ENCODE results near the gene VAMP4. TPM values are rescaled to one million over a fixed set of nuclear protein-coding genes. Genes with fewer than 3 reads are reported as not detected.

The VAMP4 gene
- total RNA-seq, 2 donors from 2014 or later, result 19.7 to 21.6 TPM

DNA sequence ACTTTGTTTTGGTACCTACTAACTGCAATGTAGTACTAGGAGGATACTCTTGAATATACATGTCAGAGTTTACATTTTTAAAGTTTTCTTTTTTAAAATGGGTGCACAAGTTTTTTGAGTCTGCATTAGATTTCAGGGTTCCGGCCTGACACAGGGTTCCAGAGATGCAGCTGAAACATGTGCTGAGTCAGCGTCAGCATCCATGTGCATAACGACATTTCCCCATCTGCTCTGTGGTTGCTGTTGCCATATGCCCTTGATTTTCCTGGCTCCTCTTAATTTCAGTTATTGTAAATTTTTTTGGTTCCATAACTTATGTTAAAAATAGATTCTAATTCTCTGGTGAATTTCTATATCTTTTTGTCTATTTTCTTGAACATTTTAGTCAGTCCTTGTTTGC lies 27.3 kb upstream of the VAMP4 start:
- Mint-ChIP-seq H3K4me3 (no peak overlapping the region), H3K4me1 (no peaks in the 10 kb centered on the region), H3K27ac (no peak overlapping the region), H3K27me3 (peaks cover 25% of the 10 kb centered on the region), H3K36me3 (ENCODE audit: low read depth) (peaks cover 7% of the 10 kb centered on the region)
- DNase-seq (no peak), ATAC-seq (no peak)
- no peaks in the 10 kb centered on the region for H3K9me3 ChIP-seq (ENCODE audit: control insufficient read depth, low read length, poor library complexity, severe bottlenecking)

DNA sequence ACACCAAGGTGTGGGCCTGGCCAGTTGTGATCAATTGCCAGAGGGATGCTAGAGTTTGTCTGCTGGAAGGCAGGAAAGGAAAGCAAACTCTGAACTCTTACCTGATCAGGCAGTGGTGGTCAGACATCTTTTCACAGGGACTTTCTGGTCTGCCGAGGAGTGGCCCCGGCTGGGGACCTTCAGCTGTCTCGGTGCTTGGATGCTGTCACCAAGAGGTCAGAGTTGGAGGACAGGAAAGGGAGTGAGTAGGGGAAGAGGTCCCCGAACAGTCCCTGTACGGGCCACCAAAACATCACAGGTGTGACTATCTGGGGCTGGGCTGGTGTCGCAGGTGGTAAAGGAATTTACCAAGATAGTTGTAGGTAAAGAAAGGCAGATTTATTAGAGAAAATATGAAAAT lies 21.9 kb upstream of the VAMP4 start:
- ATAC-seq (no peak), DNase-seq (no peak)
- H3K36me3 Mint-ChIP-seq (ENCODE audit: low read depth), result peaks cover 2% of the 10 kb centered on the region
- no peaks in the 10 kb centered on the region for H3K4me1 Mint-ChIP-seq
- H3K27ac Mint-ChIP-seq, result no peak overlapping the region
- H3K9me3 ChIP-seq (ENCODE audit: control insufficient read depth, low read length, poor library complexity, severe bottlenecking), result no peaks in the 10 kb centered on the region
- no peak overlapping the region for H3K4me3 Mint-ChIP-seq
- H3K27me3 Mint-ChIP-seq, result peaks cover 33% of the 10 kb centered on the region

DNA sequence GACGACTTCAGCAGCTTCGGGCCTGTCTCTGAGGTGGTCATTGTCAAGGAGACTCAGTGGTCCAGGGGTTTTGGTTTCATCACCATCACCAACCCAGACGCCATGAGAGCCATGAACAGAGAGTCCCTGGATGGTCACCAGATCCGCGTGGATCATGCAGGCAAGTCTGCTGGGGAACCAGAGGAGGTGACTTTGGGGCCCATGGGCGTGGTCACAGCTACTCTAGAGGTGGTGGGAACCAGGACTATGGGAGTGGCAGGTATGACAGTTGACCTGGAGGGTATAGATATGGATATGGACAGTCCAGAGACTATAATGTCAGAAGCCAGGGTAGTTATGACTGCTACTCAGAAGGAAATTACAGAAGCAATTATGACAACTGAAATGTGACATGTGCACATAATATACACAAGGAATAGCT lies 20.3 kb upstream of the VAMP4 start:
- no peak for ATAC-seq
- Mint-ChIP-seq H3K36me3 (ENCODE audit: low read depth) (peaks cover 2% of the 10 kb centered on the region), H3K27ac (no peak overlapping the region), H3K4me3 (no peak overlapping the region), H3K27me3 (peaks cover 33% of the 10 kb centered on the region), H3K4me1 (no peaks in the 10 kb centered on the region)
- DNase-seq, result no peak
- no peaks in the 10 kb centered on the region for H3K9me3 ChIP-seq (ENCODE audit: control insufficient read depth, low read length, poor library complexity, severe bottlenecking)

DNA sequence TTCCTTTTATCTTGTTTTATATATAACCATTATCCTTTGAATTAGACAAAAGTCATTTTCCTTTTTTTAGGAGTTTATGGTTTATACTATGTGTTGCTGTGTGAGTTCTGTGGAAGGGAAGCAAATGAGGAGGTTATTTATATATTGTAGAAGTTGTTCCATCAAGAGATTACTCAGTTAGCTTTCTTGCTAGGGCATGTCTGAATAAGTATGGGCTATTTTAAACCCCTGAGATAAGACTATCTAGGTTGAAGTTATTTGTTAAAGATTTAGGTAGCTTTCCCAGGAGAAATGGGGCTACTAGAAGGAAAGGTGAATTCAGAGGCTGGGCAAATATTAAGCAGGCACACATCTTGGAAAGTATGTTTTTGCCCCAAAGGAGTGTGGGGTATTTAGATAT lies 16.1 kb upstream of the VAMP4 start:
- H3K27ac Mint-ChIP-seq, result no peak overlapping the region
- no peaks in the 10 kb centered on the region for H3K36me3 Mint-ChIP-seq (ENCODE audit: low read depth)
- DNase-seq (no peak), ATAC-seq (no peak)
- H3K27me3 Mint-ChIP-seq, result peaks cover 27% of the 10 kb centered on the region
- no peaks in the 10 kb centered on the region for H3K9me3 ChIP-seq (ENCODE audit: control insufficient read depth, low read length, poor library complexity, severe bottlenecking)
- H3K4me1 Mint-ChIP-seq, result no peaks in the 10 kb centered on the region
- no peak overlapping the region for H3K4me3 Mint-ChIP-seq

DNA sequence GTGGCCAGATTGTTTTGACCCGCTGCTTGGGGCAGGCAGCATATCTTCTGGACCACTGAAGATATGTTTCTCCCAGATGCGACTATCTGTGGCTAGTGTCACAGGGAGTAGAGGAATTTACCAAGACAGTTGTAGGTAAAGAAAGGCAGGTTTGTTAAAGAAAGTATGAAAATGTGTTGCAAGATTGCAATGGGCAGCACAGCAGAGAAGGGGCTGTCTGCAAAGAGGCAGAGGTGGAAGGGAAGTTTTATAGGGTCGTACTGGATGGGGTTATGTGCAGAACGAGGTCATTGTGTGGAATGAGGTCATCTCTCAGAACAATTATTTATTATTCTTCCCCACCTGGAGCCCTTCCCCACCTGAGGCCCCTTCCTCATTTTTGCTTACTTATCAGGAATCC lies 15.0 kb upstream of the VAMP4 start:
- no peaks in the 10 kb centered on the region for H3K9me3 ChIP-seq (ENCODE audit: control insufficient read depth, low read length, poor library complexity, severe bottlenecking)
- no peaks in the 10 kb centered on the region for H3K36me3 Mint-ChIP-seq (ENCODE audit: low read depth)
- no peaks in the 10 kb centered on the region for H3K4me1 Mint-ChIP-seq
- ATAC-seq (no peak), DNase-seq (no peak)
- H3K4me3 Mint-ChIP-seq, result no peak overlapping the region
- H3K27ac Mint-ChIP-seq, result no peak overlapping the region
- peaks cover 17% of the 10 kb centered on the region for H3K27me3 Mint-ChIP-seq

DNA sequence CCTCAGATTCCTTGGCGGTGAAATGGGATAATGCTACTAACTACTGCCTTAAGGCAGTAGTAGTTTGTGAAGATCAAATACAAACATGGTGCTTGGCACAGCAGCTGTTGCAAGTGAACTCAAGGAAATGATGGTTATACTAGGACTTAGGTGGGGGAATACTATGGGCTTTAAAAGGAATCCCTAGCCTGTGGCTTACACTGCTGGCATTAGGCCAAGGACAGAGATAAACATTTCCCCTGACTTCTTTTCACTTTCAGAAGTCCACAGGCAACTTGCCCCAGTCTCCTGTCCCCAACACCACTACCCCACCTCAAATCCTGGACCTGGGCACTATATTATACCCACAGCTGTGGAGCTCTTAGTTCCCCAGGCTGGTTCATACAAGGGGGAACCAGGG lies 13.1 kb upstream of the VAMP4 start:
- H3K36me3 Mint-ChIP-seq (ENCODE audit: low read depth), result no peaks in the 10 kb centered on the region

DNA sequence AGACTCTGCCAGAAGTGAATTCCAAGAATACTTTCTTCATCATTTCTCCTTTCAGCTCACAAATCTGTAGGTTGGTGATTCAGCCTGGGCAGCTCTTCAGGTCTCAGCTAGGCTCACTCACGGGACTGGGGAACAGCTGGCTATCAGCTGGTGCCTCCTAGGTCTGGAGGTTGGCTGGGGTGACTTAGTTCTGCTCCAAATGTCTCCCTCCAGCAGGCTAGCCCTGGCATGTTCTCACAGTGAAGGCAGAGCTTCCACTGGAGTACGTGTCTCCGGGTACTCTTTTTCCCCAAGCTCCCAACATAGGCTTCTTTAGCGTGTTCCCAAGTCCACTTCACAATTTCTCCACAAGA lies 12.5 kb upstream of the VAMP4 start:
- H3K4me1 Mint-ChIP-seq, result no peaks in the 10 kb centered on the region
- H3K9me3 ChIP-seq (ENCODE audit: control insufficient read depth, low read length, poor library complexity, severe bottlenecking), result no peaks in the 10 kb centered on the region
- H3K27me3 Mint-ChIP-seq, result peaks cover 17% of the 10 kb centered on the region
- no peak overlapping the region for H3K27ac Mint-ChIP-seq
- no peaks in the 10 kb centered on the region for H3K36me3 Mint-ChIP-seq (ENCODE audit: low read depth)
- ATAC-seq (no peak), DNase-seq (no peak)
- no peak overlapping the region for H3K4me3 Mint-ChIP-seq

More for the DNA sequence above, 13.1 kb upstream of the VAMP4 start:
- no peak for ATAC-seq
- no peak for DNase-seq
- no peak overlapping the region for H3K4me3 Mint-ChIP-seq
- H3K27me3 Mint-ChIP-seq, result peaks cover 17% of the 10 kb centered on the region
- no peaks in the 10 kb centered on the region for H3K9me3 ChIP-seq (ENCODE audit: control insufficient read depth, low read length, poor library complexity, severe bottlenecking)
- no peaks in the 10 kb centered on the region for H3K4me1 Mint-ChIP-seq
- no peak overlapping the region for H3K27ac Mint-ChIP-seq

DNA sequence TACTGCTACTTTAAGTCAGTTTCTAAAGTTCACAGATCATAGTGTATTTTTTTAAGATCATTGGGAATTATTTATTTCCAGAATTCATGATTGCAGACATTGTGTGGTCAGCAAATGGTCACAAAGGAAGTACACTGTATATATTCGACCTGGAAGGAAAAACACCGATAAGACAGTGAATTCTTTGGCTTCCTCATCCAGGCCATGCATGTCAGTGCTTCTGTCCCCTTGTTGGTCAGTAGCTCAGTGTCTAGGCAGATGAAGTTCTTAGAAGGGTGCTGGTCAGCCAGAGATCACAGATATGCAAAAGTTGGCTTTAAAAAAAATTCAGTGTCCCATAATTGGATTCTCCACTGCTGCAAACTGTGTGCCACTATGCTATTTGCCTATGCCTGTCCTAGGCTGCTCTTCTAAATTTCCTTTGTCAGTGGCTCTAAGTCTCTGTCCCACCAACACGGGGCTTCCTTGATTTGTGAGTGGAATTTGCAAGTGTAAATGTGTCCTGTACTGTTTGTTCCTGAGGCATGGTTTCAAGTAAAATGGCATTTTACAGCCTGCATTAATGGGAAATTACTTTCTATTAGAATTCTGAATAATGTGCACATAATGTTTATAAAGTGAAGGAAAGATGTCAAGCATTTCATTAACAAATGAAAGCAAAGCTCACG lies 12.0 kb upstream of the VAMP4 start:
- H3K9me3 ChIP-seq (ENCODE audit: control insufficient read depth, low read length, poor library complexity, severe bottlenecking), result no peaks in the 10 kb centered on the region
- no peak for DNase-seq
- no peak for ATAC-seq
- no peaks in the 10 kb centered on the region for H3K4me1 Mint-ChIP-seq
- no peaks in the 10 kb centered on the region for H3K36me3 Mint-ChIP-seq (ENCODE audit: low read depth)
- peaks cover 17% of the 10 kb centered on the region for H3K27me3 Mint-ChIP-seq
- no peak overlapping the region for H3K27ac Mint-ChIP-seq
- no peak overlapping the region for H3K4me3 Mint-ChIP-seq

DNA sequence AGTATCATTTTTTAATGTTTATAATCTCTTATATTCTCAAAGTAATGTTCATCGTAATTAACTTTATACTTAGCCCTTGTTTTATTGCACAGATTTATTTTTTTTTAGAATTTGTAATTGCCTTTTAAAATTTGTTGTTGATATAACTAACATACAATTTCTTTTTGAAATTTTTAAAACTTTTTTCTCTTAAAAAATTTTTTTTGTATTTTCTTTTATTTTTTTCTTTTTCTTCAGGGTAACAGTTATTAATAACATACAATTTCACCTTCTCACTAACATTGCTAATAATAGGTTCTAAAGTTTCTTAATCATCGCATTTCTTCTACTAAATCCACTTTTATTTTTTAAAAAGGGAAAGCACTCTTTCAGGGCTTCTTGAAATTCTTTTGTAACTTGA lies 11.3 kb upstream of the VAMP4 start:
- no peak for ATAC-seq

DNA sequence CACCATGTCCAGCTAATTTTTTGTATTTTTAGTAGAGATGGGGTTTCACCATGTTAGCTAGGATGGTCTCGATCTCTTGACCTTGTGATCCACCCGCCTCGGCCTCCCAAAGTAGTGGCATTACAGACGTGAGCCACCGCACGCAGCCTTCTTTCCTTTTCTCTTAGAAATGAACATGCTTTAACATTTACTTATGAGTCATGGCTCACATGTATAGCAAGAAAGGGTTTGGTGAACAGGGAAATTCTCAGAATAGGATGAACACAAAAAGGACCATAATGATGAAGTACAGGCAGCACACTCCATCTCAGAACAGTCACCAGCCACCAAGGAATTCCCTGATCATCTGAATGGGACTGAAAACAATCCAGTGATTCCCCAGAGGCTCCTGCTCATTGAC lies 9.4 kb upstream of the VAMP4 start:
- Mint-ChIP-seq H3K27ac (peak overlapping the region; percentile 8), H3K36me3 (ENCODE audit: low read depth) (no peaks in the 10 kb centered on the region), H3K4me1 (no peaks in the 10 kb centered on the region), H3K27me3 (peaks cover 17% of the 10 kb centered on the region), H3K4me3 (peak overlapping the region; percentile 36)
- H3K9me3 ChIP-seq (ENCODE audit: control insufficient read depth, low read length, poor library complexity, severe bottlenecking), result no peaks in the 10 kb centered on the region
- ATAC-seq (no peak), DNase-seq (no peak)

More for the DNA sequence above, 11.3 kb upstream of the VAMP4 start:
- no peak for DNase-seq
- peaks cover 17% of the 10 kb centered on the region for H3K27me3 Mint-ChIP-seq
- H3K36me3 Mint-ChIP-seq (ENCODE audit: low read depth), result no peaks in the 10 kb centered on the region
- H3K4me3 Mint-ChIP-seq, result no peak overlapping the region
- H3K9me3 ChIP-seq (ENCODE audit: control insufficient read depth, low read length, poor library complexity, severe bottlenecking), result no peaks in the 10 kb centered on the region
- H3K27ac Mint-ChIP-seq, result no peak overlapping the region
- H3K4me1 Mint-ChIP-seq, result no peaks in the 10 kb centered on the region

DNA sequence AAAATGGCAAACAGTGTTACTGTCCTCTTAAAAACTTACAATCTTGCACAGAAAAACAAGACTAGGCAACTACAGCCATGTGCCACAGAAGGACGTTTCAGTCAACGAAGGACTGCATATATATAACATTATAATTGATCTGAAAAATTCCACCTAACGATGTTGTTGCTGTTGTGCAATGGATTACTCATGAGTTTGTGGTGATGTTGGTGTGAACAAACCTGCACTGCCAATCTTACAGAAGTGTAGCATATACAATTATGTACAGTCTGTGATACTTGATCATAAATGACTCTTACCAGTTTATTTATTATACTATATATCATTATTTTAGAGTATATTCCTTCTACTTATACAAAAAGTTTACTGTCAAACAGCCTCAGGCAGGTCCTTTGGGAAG lies 6.8 kb upstream of the VAMP4 start:
- DNase-seq (no peak), ATAC-seq (no peak)
- H3K4me3 Mint-ChIP-seq, result no peak overlapping the region
- peaks cover under 1% of the 10 kb centered on the region for H3K27me3 Mint-ChIP-seq
- H3K27ac Mint-ChIP-seq, result no peak overlapping the region
- no peaks in the 10 kb centered on the region for H3K36me3 Mint-ChIP-seq (ENCODE audit: low read depth)
- peaks cover 3% of the 10 kb centered on the region for H3K4me1 Mint-ChIP-seq
- H3K9me3 ChIP-seq (ENCODE audit: control insufficient read depth, low read length, poor library complexity, severe bottlenecking), result no peaks in the 10 kb centered on the region

DNA sequence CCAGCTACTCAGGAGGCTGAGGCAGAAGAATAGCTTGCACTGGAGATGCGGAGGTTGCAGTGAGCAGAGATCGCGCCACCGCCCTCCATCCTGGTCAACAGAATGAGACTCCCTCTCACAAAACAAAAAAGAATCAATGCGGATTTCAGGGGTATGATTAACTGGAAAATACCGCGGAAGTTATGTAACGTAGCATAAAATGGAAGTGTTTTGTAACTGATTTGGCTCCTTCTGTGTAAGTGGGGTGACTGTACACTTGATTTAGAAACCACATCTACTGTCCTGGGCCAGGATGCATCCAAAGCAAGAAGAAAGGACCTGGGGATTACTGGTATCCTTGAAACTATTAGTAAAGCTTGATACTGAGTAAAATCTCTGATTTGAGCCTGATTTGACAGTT lies 3.1 kb upstream of the VAMP4 start:
- DNase-seq, result no peak
- no peak for ATAC-seq
- peaks cover 30% of the 10 kb centered on the region for H3K4me1 Mint-ChIP-seq
- H3K27me3 Mint-ChIP-seq, result no peaks in the 10 kb centered on the region
- H3K27ac Mint-ChIP-seq, result no peak overlapping the region
- H3K36me3 Mint-ChIP-seq (ENCODE audit: low read depth), result peaks cover 7% of the 10 kb centered on the region
- no peaks in the 10 kb centered on the region for H3K9me3 ChIP-seq (ENCODE audit: control insufficient read depth, low read length, poor library complexity, severe bottlenecking)
- H3K4me3 Mint-ChIP-seq, result no peak overlapping the region

DNA sequence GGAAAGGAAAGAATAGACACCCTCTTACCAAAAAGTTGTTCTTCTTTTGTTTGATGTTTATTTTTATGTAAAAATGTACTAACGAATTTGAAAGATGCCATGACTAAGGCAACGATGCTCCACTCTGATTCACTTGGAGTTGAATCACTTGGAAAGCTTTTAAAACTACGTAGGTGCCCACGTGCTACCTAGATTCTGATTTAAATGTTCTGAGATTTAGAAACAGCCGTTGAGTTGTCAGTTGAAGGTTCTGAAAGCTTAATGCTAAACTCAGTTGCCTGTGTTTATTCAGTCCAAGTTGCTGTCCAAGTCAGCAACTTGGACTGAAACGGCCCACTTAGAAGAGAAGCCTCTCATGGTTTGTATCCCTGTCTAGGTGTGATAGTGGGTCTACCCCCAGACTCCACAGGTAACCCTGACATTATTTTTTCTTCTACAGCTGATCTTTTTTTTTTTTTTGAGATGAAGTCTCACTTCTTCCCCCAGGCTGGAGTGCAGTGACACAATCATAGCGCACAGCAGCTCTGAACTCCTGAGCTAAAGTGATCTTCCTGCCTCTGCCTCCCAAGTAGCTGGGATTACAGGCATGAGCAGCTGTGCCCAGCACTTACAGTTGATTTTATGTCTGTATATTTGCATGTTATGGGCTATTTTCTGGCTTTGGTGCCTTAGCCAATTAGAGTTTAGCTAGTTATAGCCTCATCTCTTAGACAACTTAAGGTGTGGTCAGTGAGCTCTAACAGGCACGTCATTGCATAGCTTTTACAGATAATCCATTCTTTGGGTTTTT lies 1.4 kb upstream of the VAMP4 start:
- Mint-ChIP-seq H3K4me1 (peaks cover 45% of the 10 kb centered on the region), H3K27ac (peak overlapping the region; percentile 99), H3K36me3 (ENCODE audit: low read depth) (peaks cover 7% of the 10 kb centered on the region)

DNA sequence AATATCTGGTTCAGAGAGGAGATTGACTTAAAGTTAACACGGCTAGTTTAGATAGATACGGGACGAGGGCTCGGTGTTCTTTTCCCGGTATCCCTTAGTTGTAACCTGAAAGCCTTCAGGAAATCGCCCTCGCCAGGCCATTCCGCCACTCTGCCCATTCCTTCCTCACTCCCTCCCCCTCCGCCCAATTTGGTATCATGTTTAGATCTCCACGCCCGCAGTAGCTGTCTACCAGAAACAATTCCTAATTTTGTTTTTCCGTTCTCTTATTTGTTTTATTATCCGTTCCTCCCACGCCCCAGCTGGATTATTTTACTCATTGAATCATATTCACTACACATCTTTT lies 685 bp upstream of the VAMP4 start:
- ATAC-seq (peak; percentile 4), DNase-seq (peak in 1 of 3 donors; percentile 14)
- H3K9me3 ChIP-seq (ENCODE audit: control insufficient read depth, low read length, poor library complexity, severe bottlenecking), result no peaks in the 10 kb centered on the region
- H3K4me3 Mint-ChIP-seq, result peak overlapping the region; percentile 99
- peaks cover 45% of the 10 kb centered on the region for H3K4me1 Mint-ChIP-seq
- H3K27me3 Mint-ChIP-seq, result no peaks in the 10 kb centered on the region
- peaks cover 7% of the 10 kb centered on the region for H3K36me3 Mint-ChIP-seq (ENCODE audit: low read depth)
- peak overlapping the region; percentile 99 for H3K27ac Mint-ChIP-seq

More for the DNA sequence above, 1.4 kb upstream of the VAMP4 start:
- Mint-ChIP-seq H3K4me3 (peak overlapping the region; percentile 99), H3K27me3 (no peaks in the 10 kb centered on the region)
- DNase-seq, result no peak
- no peak for ATAC-seq
- no peaks in the 10 kb centered on the region for H3K9me3 ChIP-seq (ENCODE audit: control insufficient read depth, low read length, poor library complexity, severe bottlenecking)

All from T-helper 17 cell (primary cell).